K562 (cell line): ENCODE measurements around the gene ATP2A3.

ENCODE experiments used
- HDAC1 ChIP-seq, 2 experiments: fragments of 450-650 bp; IDR thresholded peaks; 2 replicates each; pipeline ENCODE4 v1.6.1; 2016 to 2017; ENCODE audit warnings: inconsistent platforms in 1 of 2, mild to moderate bottlenecking in 1 of 2, moderate library complexity in 1 of 2
- MAFK ChIP-seq: IDR thresholded peaks from 2 replicates; pipeline ENCODE4 v1.6.1; 2011; ENCODE audit warnings: low read length, improper control_type of control experiment
- POLR2A ChIP-seq: fragments of 450-650 bp; conservative IDR thresholded peaks from 2 replicates; pipeline ENCODE4 v1.6.1; 2016
- TCF7L2 ChIP-seq: fragments of 150-350 bp; IDR thresholded peaks from 2 replicates; pipeline ENCODE4 v1.6.1; 2016; ENCODE audit warnings: low read depth, mild to moderate bottlenecking, low read length, moderate library complexity
- ZNF431 ChIP-seq: sonication (generic); formaldehyde crosslinking; IDR thresholded peaks from 2 replicates; pipeline ENCODE4 v1.8.0; 2022; ENCODE audit warnings: mild to moderate bottlenecking, missing genetic modification reagents
- TF ChIP-seq, protein P1 (sequence below): conservative IDR thresholded peaks from 2 replicates; pipeline ENCODE4 v1.6.1; 2011; ENCODE audit warnings: low read depth, mild to moderate bottlenecking, low read length; ENCODE audit not compliant: control insufficient read depth
- TF ChIP-seq, protein P2 (sequence below): fragments of 250-450 bp; sonication (Bioruptor Pico); IDR thresholded peaks from 2 replicates; pipeline ENCODE4 v1.5.0; 2020; ENCODE audit warnings: mild to moderate bottlenecking, borderline replicate concordance
- TF ChIP-seq, protein P3 (sequence below), 3 experiments: IDR thresholded peaks in 2 of 3; conservative IDR thresholded peaks in 1 of 3; 2 replicates each; pipeline ENCODE4 v1.5.1; 2011 to 2012; ENCODE audit warnings: low read length in 3 of 3, mild to moderate bottlenecking in 3 of 3, control low read depth in 2 of 3, improper control_type of control experiment in 1 of 3, inconsistent platforms in 1 of 3, low read depth in 1 of 3, mixed read lengths in 1 of 3, moderate library complexity in 1 of 3; ENCODE audit not compliant: insufficient read depth in 2 of 3

- TF ChIP-seq, protein P1, sequence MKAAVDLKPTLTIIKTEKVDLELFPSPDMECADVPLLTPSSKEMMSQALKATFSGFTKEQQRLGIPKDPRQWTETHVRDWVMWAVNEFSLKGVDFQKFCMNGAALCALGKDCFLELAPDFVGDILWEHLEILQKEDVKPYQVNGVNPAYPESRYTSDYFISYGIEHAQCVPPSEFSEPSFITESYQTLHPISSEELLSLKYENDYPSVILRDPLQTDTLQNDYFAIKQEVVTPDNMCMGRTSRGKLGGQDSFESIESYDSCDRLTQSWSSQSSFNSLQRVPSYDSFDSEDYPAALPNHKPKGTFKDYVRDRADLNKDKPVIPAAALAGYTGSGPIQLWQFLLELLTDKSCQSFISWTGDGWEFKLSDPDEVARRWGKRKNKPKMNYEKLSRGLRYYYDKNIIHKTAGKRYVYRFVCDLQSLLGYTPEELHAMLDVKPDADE, result no peak
- no peak for TF ChIP-seq POLR2A
- no peak for TF ChIP-seq HDAC1 (IDR thresholded peaks at IDR 0.05)
- TF ChIP-seq, protein P2, sequence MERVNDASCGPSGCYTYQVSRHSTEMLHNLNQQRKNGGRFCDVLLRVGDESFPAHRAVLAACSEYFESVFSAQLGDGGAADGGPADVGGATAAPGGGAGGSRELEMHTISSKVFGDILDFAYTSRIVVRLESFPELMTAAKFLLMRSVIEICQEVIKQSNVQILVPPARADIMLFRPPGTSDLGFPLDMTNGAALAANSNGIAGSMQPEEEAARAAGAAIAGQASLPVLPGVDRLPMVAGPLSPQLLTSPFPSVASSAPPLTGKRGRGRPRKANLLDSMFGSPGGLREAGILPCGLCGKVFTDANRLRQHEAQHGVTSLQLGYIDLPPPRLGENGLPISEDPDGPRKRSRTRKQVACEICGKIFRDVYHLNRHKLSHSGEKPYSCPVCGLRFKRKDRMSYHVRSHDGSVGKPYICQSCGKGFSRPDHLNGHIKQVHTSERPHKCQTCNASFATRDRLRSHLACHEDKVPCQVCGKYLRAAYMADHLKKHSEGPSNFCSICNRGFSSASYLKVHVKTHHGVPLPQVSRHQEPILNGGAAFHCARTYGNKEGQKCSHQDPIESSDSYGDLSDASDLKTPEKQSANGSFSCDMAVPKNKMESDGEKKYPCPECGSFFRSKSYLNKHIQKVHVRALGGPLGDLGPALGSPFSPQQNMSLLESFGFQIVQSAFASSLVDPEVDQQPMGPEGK (CRISPR knock-in tag), result no peak
- TF ChIP-seq, protein P3, sequence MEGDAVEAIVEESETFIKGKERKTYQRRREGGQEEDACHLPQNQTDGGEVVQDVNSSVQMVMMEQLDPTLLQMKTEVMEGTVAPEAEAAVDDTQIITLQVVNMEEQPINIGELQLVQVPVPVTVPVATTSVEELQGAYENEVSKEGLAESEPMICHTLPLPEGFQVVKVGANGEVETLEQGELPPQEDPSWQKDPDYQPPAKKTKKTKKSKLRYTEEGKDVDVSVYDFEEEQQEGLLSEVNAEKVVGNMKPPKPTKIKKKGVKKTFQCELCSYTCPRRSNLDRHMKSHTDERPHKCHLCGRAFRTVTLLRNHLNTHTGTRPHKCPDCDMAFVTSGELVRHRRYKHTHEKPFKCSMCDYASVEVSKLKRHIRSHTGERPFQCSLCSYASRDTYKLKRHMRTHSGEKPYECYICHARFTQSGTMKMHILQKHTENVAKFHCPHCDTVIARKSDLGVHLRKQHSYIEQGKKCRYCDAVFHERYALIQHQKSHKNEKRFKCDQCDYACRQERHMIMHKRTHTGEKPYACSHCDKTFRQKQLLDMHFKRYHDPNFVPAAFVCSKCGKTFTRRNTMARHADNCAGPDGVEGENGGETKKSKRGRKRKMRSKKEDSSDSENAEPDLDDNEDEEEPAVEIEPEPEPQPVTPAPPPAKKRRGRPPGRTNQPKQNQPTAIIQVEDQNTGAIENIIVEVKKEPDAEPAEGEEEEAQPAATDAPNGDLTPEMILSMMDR (IDR thresholded peaks at IDR 0.05 in 2 of 3, conservative IDR thresholded peaks at IDR 0.05 in 1 of 3; ENCODE audit: insufficient read depth in 2 of 3, low read depth in 1 of 3, low read length in 3 of 3), result no peak
- TF ChIP-seq TCF7L2, result no peak
- TF ChIP-seq ZNF431 (CRISPR knock-in tag), result no peak
- TF ChIP-seq MAFK, result no peak
Observed at GRCh38 chr17:3993493-3994220, 29.4 kb upstream of the ATP2A3 start.
